Measurements from ENCODE around the gene STXBP3. TPM values are rescaled to one million over a fixed set of nuclear protein-coding genes. Genes with fewer than 3 reads are reported as not detected.

Gene STXBP3
- total and polyA plus RNA-seq, 2 of the 4 experiments (the other 2 are of a cell fraction) = 19.1 to 19.7 TPM

GRCh38 chr1:108842525-108843181 lies 96.2 kb downstream of the STXBP3 start:
- Histone ChIP-seq H3K9me3 (ENCODE audit: control insufficient read depth, insufficient read depth, low read length) (no peaks in the 10 kb centered on the region), H2BK15ac (ENCODE audit: low read depth, low read length) (no peak overlapping the region), H3K56ac (ENCODE audit: extremely low read depth, insufficient read depth, low read length) (no peak overlapping the region), H2BK120ac (ENCODE audit: low read depth, low read length) (no peak overlapping the region), H2AK9ac (replicated peaks; ENCODE audit: low read depth, low read length, poor library complexity) (no peak overlapping the region), H3K79me1 (ENCODE audit: low read depth in 1 of 2, low read length in 2 of 2) (no peaks in the 10 kb centered on the region), H3K4me1 (ENCODE audit: control insufficient read depth, insufficient read depth, low read length) (no peaks in the 10 kb centered on the region; the same call in 1 of the 2 replicates), H3K27me3 (ENCODE audit: control insufficient read depth, insufficient read depth, low read length) (peaks cover 11% of the 10 kb centered on the region), H3K27ac (ENCODE audit: insufficient read depth, low read length) (no peak overlapping the region), H2AK5ac (ENCODE audit: low read depth, low read length) (no peak overlapping the region), H3K9ac (ENCODE audit: low read depth, low read length) (no peak overlapping the region), H2AFZ (replicated peaks; ENCODE audit: low read length, poor library complexity) (no peak overlapping the region), H4K8ac (ENCODE audit: low read depth in 2 of 2, low read length in 2 of 2) (no peak overlapping the region), H3K4me2 (ENCODE audit: low read depth, low read length) (no peak overlapping the region), H4K5ac (ENCODE audit: low read depth, low read length) (no peak overlapping the region), H2BK20ac (ENCODE audit: low read depth, low read length) (no peak overlapping the region), H3K4me3 (ENCODE audit: insufficient read depth, low read depth, low read length) (no peak overlapping the region), H3K9me1 (ENCODE audit: insufficient read depth, low read length) (no peaks in the 10 kb centered on the region), H4K91ac (ENCODE audit: insufficient read depth, low read depth, low read length) (no peak overlapping the region), H3K36me3 (ENCODE audit: control insufficient read depth, insufficient read depth, low read length) (no peaks in the 10 kb centered on the region), H2BK5ac (ENCODE audit: low read depth, low read length, poor library complexity, severe bottlenecking) (no peak overlapping the region), H3K14ac (replicated peaks; ENCODE audit: low read depth, low read length) (no peak overlapping the region), H3K23ac (ENCODE audit: low read depth, low read length) (no peak overlapping the region), H4K20me1 (ENCODE audit: insufficient read depth, low read length) (no peaks in the 10 kb centered on the region), H3K4ac (ENCODE audit: low read depth, low read length) (no peak overlapping the region), H3K18ac (ENCODE audit: low read depth, low read length) (no peak overlapping the region)
- ChIA-PET POLR2A (ENCODE audit: unreplicated experiment) (no interaction called here), CTCF (no interaction called here)
- intact Hi-C loops (cut with micrococcal nuclease) (no loop called here), in situ Hi-C loops (cut with MboI; ENCODE audit: low sequenced_read_pairs) (no loop called here), dilution Hi-C loops (cut with HindIII; ENCODE audit: low sequenced_read_pairs, unreplicated experiment) (no loop called here)
- ATAC-seq (ENCODE audit: low read depth) (no peak), DNase-seq (no peak)
- no peak for TF ChIP-seq ELK1 (IDR thresholded peaks at IDR 0.05; ENCODE audit: borderline replicate concordance, low read depth, low read length)
- no peak for TF ChIP-seq FOS (IDR thresholded peaks at IDR 0.05; ENCODE audit: low read depth, low read length)
- no peak for TF ChIP-seq MAFK (IDR thresholded peaks at IDR 0.05; ENCODE audit: low read depth, low read length)
- TF ChIP-seq RAD21 (IDR thresholded peaks at IDR 0.05; ENCODE audit: low read length) = no peak
- no peak for TF ChIP-seq RCOR1 (IDR thresholded peaks at IDR 0.05; ENCODE audit: insufficient replicate concordance, low read length)
- TF ChIP-seq USF2 (IDR thresholded peaks at IDR 0.05; ENCODE audit: low read depth, low read length) = no peak
- TF ChIP-seq CHD1 (IDR thresholded peaks at IDR 0.05; ENCODE audit: low read depth, low read length) = no peak
- TF ChIP-seq BHLHE40 (IDR thresholded peaks at IDR 0.05; ENCODE audit: low read depth, low read length) = no peak
- WGBS, 2 experiments (ENCODE audit: extremely low coverage in 2 of 2, insufficient read length in 1 of 2) = 79% methylated on average over 2 of the region's 3 CpGs; no CpG with 5 or more reads in 1 of the 2 experiments
- BruUV-seq (replicated peaks) = no TSS peak

Data from IMR-90 (cell line).